Mesothelial cell of epicardium (in vitro differentiated cells): ENCODE measurements around the gene DDB1. TPM values are rescaled to one million over a fixed set of nuclear protein-coding genes. Genes with fewer than 3 reads are reported as not detected.

Source experiments
- DNase-seq, 2 experiments: peaks; one replicate each; pipeline ENCODE4 v3.0.0; 2021; ENCODE audit warnings: low spot score in 2 of 2; ENCODE audit not compliant: unreplicated experiment in 2 of 2
- H3K27ac Mint-ChIP-seq: 2 replicates; pipeline ENCODE4 v1.8.0; 2021; ENCODE audit warnings: mixed read lengths
- H3K27me3 Mint-ChIP-seq: 2 replicates; pipeline ENCODE4 v1.8.0; 2021; ENCODE audit warnings: low read depth, mixed read lengths
- H3K36me3 Mint-ChIP-seq: 2 replicates; pipeline ENCODE4 v1.8.0; 2021; ENCODE audit warnings: mixed read lengths
- H3K4me1 Mint-ChIP-seq: 2 replicates; pipeline ENCODE4 v1.8.0; 2021; ENCODE audit warnings: mixed read lengths
- H3K4me3 Mint-ChIP-seq: 2 replicates; pipeline ENCODE4 v1.8.0; 2021; ENCODE audit warnings: mild to moderate bottlenecking, moderate library complexity, mixed read lengths
- H3K9me3 Mint-ChIP-seq: 2 replicates; pipeline ENCODE4 v1.8.0; 2021; ENCODE audit warnings: mixed read lengths
- CTCF ChIP-seq: fragments of 200-600 bp; sonication (generic); IDR thresholded peaks from one replicate; pipeline ENCODE4 v1.5.0; 2021; ENCODE audit warnings: antibody characterized with exemption; ENCODE audit not compliant: unreplicated experiment
- total RNA-seq: library from RNA; stranded (reverse); gene quantifications from 3 replicates; pipeline ENCODE4 v1.2.1, GENCODE V29; 2021

Gene DDB1
- total RNA-seq, 1 donor from 2014 or later: 253 TPM

GRCh38 chr11:61349189-61349751 lies 16.4 kb upstream of the DDB1 start:
- Mint-ChIP-seq H3K27me3 (no peaks in the 10 kb centered on the region), H3K9me3 (no peaks in the 10 kb centered on the region), H3K4me1 (no peaks in the 10 kb centered on the region), H3K4me3 (no peak overlapping the region), H3K27ac (no peak overlapping the region), H3K36me3 (peaks cover 12% of the 10 kb centered on the region)
- no peak for DNase-seq
- TF ChIP-seq CTCF: no peak

- H3K36me3 Mint-ChIP-seq: peaks cover 6% of the 10 kb centered on the region
- H3K27ac Mint-ChIP-seq: no peak overlapping the region
- H3K9me3 Mint-ChIP-seq: no peaks in the 10 kb centered on the region
- no peak for TF ChIP-seq CTCF
- H3K4me1 Mint-ChIP-seq: no peaks in the 10 kb centered on the region
- H3K27me3 Mint-ChIP-seq: no peaks in the 10 kb centered on the region
- no peak for DNase-seq
- no peak overlapping the region for H3K4me3 Mint-ChIP-seq
These were observed 15.1 kb upstream of the DDB1 start for GRCh38 chr11:61347916-61348461.

GRCh38 chr11:61345954-61346843 lies 13.3 kb upstream of the DDB1 start:
- TF ChIP-seq CTCF: no peak
- H3K9me3 Mint-ChIP-seq: no peaks in the 10 kb centered on the region
- H3K27ac Mint-ChIP-seq: no peak overlapping the region
- no peak overlapping the region for H3K4me3 Mint-ChIP-seq
- H3K27me3 Mint-ChIP-seq: no peaks in the 10 kb centered on the region
- no peak for DNase-seq
- no peaks in the 10 kb centered on the region for H3K4me1 Mint-ChIP-seq
- H3K36me3 Mint-ChIP-seq: peaks cover 8% of the 10 kb centered on the region

- DNase-seq: no peak
- no peaks in the 10 kb centered on the region for H3K27me3 Mint-ChIP-seq
- no peaks in the 10 kb centered on the region for H3K4me1 Mint-ChIP-seq
- no peaks in the 10 kb centered on the region for H3K9me3 Mint-ChIP-seq
- no peak for TF ChIP-seq CTCF
- no peak overlapping the region for H3K4me3 Mint-ChIP-seq
- peaks cover 14% of the 10 kb centered on the region for H3K36me3 Mint-ChIP-seq
- no peak overlapping the region for H3K27ac Mint-ChIP-seq
These were observed 12.3 kb upstream of the DDB1 start for GRCh38 chr11:61345170-61345610.

GRCh38 chr11:61343792-61344745 lies 11.2 kb upstream of the DDB1 start:
- no peak for TF ChIP-seq CTCF
- Mint-ChIP-seq H3K27me3 (no peaks in the 10 kb centered on the region), H3K27ac (no peak overlapping the region), H3K4me3 (no peak overlapping the region), H3K9me3 (no peaks in the 10 kb centered on the region), H3K4me1 (no peaks in the 10 kb centered on the region), H3K36me3 (peaks cover 15% of the 10 kb centered on the region)
- no peak for DNase-seq
